ENCODE data around the gene NAT14.

GRCh38 chr19:55456347-55456746, 28.6 kb upstream of the NAT14 start:
- TF ChIP-seq, protein P1, sequence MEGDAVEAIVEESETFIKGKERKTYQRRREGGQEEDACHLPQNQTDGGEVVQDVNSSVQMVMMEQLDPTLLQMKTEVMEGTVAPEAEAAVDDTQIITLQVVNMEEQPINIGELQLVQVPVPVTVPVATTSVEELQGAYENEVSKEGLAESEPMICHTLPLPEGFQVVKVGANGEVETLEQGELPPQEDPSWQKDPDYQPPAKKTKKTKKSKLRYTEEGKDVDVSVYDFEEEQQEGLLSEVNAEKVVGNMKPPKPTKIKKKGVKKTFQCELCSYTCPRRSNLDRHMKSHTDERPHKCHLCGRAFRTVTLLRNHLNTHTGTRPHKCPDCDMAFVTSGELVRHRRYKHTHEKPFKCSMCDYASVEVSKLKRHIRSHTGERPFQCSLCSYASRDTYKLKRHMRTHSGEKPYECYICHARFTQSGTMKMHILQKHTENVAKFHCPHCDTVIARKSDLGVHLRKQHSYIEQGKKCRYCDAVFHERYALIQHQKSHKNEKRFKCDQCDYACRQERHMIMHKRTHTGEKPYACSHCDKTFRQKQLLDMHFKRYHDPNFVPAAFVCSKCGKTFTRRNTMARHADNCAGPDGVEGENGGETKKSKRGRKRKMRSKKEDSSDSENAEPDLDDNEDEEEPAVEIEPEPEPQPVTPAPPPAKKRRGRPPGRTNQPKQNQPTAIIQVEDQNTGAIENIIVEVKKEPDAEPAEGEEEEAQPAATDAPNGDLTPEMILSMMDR (IDR thresholded peaks at IDR 0.05; ENCODE audit: borderline replicate concordance, extremely low read depth, low read length, poor library complexity, severe bottlenecking) = no peak
- TF ChIP-seq EZH2 (IDR thresholded peaks at IDR 0.05; ENCODE audit: borderline replicate concordance, low read depth, low read length, severe bottlenecking) = no peak
